Measurements from ENCODE around the gene AFF2.
A peak's percentile ranks its signal among the peaks of the same experiment; 100 is the strongest.

The AFF2 gene

GRCh38 chrX:148500423-148501385, at the start of gene AFF2:
Gene AFF2 (plus strand): TSS chrX:148500617. CDS start chrX:148501098, 481 bp downstream.
- peak within 1 kb of the TSS; percentile 37 to 43 for H3K4me3 ChIP-seq (replicated peaks in 1 of 2; ENCODE audit: low read depth in 2 of 2, low read length in 2 of 2)
- peak; percentile 3 to 21 for DNase-seq (ENCODE audit: low read depth in 2 of 2)
- TF ChIP-seq CTCF (IDR thresholded peaks at IDR 0.05; ENCODE audit: low read depth, low read length), result no peak

GRCh38 chrX:148457279-148457678, 43.1 kb upstream of the AFF2 start:
- no peak for DNase-seq (ENCODE audit: low read depth in 2 of 2)
- no peak overlapping the region for H3K4me3 ChIP-seq (replicated peaks in 1 of 2; ENCODE audit: low read depth in 2 of 2, low read length in 2 of 2)
- TF ChIP-seq CTCF (IDR thresholded peaks at IDR 0.05; ENCODE audit: low read depth, low read length), result no peak

GRCh38 chrX:148459343-148459742, 41.1 kb upstream of the AFF2 start:
- no peak for TF ChIP-seq CTCF (IDR thresholded peaks at IDR 0.05; ENCODE audit: low read depth, low read length)
- H3K4me3 ChIP-seq (replicated peaks in 1 of 2; ENCODE audit: low read depth in 2 of 2, low read length in 2 of 2), result no peak overlapping the region
- DNase-seq (ENCODE audit: low read depth in 2 of 2), result no peak

GRCh38 chrX:148466292-148466691, 34.1 kb upstream of the AFF2 start:
- no peak for DNase-seq (ENCODE audit: low read depth in 2 of 2)
- H3K4me3 ChIP-seq (replicated peaks in 1 of 2; ENCODE audit: low read depth in 2 of 2, low read length in 2 of 2), result no peak overlapping the region
- TF ChIP-seq CTCF (IDR thresholded peaks at IDR 0.05; ENCODE audit: low read depth, low read length), result no peak

GRCh38 chrX:148470324-148470723, 30.1 kb upstream of the AFF2 start:
- H3K4me3 ChIP-seq (replicated peaks in 1 of 2; ENCODE audit: low read depth in 2 of 2, low read length in 2 of 2), result no peak overlapping the region
- TF ChIP-seq CTCF (IDR thresholded peaks at IDR 0.05; ENCODE audit: low read depth, low read length), result no peak
- DNase-seq (ENCODE audit: low read depth in 2 of 2), result no peak

GRCh38 chrX:148474030-148474429, 26.4 kb upstream of the AFF2 start:
- no peak overlapping the region for H3K4me3 ChIP-seq (replicated peaks in 1 of 2; ENCODE audit: low read depth in 2 of 2, low read length in 2 of 2)
- no peak for TF ChIP-seq CTCF (IDR thresholded peaks at IDR 0.05; ENCODE audit: low read depth, low read length)
- DNase-seq (ENCODE audit: low read depth in 2 of 2), result no peak

Measured in cardiac fibroblast (primary cell).